HepG2 (cell line): Measurements from ENCODE around the gene GRIN3B. TPM values are rescaled to one million over a fixed set of nuclear protein-coding genes. Genes with fewer than 3 reads are reported as not detected.
A peak's percentile ranks its signal among the peaks of the same experiment; 100 is the strongest.

Experiments used
- ATAC-seq: fragments of 200-7000 bp; cut with Tn5 transposase; 3 replicates; pipeline ENCODE4 v1.9.1; 2020; ENCODE audit warnings: mild to moderate bottlenecking, moderate library complexity
- BruUV-seq: library from RNA; stranded (reverse); fragments of 400-500 nt; replicated peaks from 2 replicates; lab custom pipeline; 2021; lab: Mats Ljungman, UMichigan
- CTCF ChIA-PET: fragments of 300-600 bp; formaldehyde crosslinking; extraction: SDS; loops from one replicate; lab custom pipeline; 2021; ENCODE audit warnings: low total read pairs, inconsistent platforms, low intra/inter-chr PET ratio; lab: Yijun Ruan, JAX
- POLR2A ChIA-PET: fragments of 350-600 bp; sonication (Branson Sonifier 250); formaldehyde crosslinking; loops from one replicate; lab custom pipeline; 2020; ENCODE audit warnings: antibody characterized with exemption, inconsistent platforms; lab: Yijun Ruan, JAX
- DNase-seq: peaks from one replicate; pipeline ENCODE4 v3.0.0-alpha.2; 2015; ENCODE audit warnings: low spot score
- FAIRE-seq: peaks from 3 replicates; lab custom pipeline; 2011; peaks lifted over from hg19 to GRCh38; lab: Jason Lieb, UNC
- H2AFZ ChIP-seq: one replicate; pipeline ENCODE4 v1.6.1; 2011; ENCODE audit warnings: low read length, inconsistent platforms
- H3K27ac ChIP-seq: fragments of 300-600 bp; 3 replicates; pipeline ENCODE4 v1.8.0; 2011; ENCODE audit warnings: mixed run types, mild to moderate bottlenecking, mixed read lengths, low read length, inconsistent platforms; ENCODE audit not compliant: insufficient read depth; ENCODE audit errors: extremely low read length
- H3K27me3 ChIP-seq, 2 experiments: fragments of 200-600 bp in 1 of 2; 2 replicates in 1 of 2; 3 replicates in 1 of 2; pipeline versions ENCODE4 v1.6.0 to v1.8.0; 2011; ENCODE audit warnings: low read length in 2 of 2, mild to moderate bottlenecking in 2 of 2, moderate library complexity in 2 of 2, inconsistent platforms in 1 of 2; ENCODE audit not compliant: insufficient read depth in 2 of 2, control insufficient read depth in 1 of 2
- H3K36me3 ChIP-seq, 2 experiments: fragments of 200-600 bp in 1 of 2; replicated peaks in 1 of 2; 2 replicates in 1 of 2; 3 replicates in 1 of 2; pipeline versions ENCODE4 v1.5.1 to v1.8.0; 2011; ENCODE audit warnings: low read length in 2 of 2, inconsistent platforms in 1 of 2; ENCODE audit not compliant: insufficient read depth in 2 of 2, control insufficient read depth in 1 of 2
- H3K4me1 ChIP-seq: 2 replicates; pipeline ENCODE4 v1.5.1; 2012; ENCODE audit warnings: low read length, inconsistent platforms; ENCODE audit not compliant: insufficient read depth
- H3K4me2 ChIP-seq: 2 replicates; pipeline ENCODE4 v1.6.0; 2011; ENCODE audit warnings: low read depth, low read length, inconsistent platforms
- H3K4me3 ChIP-seq, 3 experiments: fragments of 200-600 bp in 1 of 3; sonication (generic), shearing (Covaris generic) in 1 of 3; replicated peaks in 1 of 3; 2 replicates each; pipeline ENCODE4 v1.5.1; 2011 to 2016; ENCODE audit warnings: low read length in 3 of 3, inconsistent platforms in 2 of 3, low read depth in 2 of 3, mild to moderate bottlenecking in 2 of 3, control low read depth in 1 of 3, mixed read lengths in 1 of 3; ENCODE audit not compliant: insufficient read depth in 1 of 3
- H3K79me2 ChIP-seq: one replicate; pipeline ENCODE4 v1.6.1; 2011; ENCODE audit warnings: low read length, inconsistent platforms; ENCODE audit not compliant: insufficient read depth
- H3K9ac ChIP-seq: 2 replicates; pipeline ENCODE4 v1.6.0; 2011; ENCODE audit warnings: mild to moderate bottlenecking, low read depth, low read length, inconsistent platforms; ENCODE audit not compliant: insufficient read depth
- H3K9me3 ChIP-seq: 2 replicates; pipeline ENCODE4 v1.5.1; 2012; ENCODE audit warnings: mild to moderate bottlenecking, low read length
- H4K20me1 ChIP-seq: 2 replicates; pipeline ENCODE4 v1.6.0; 2011; ENCODE audit warnings: inconsistent platforms, mild to moderate bottlenecking, low read length, moderate library complexity; ENCODE audit not compliant: insufficient read depth
- BATF2 ChIP-seq: sonication (generic); formaldehyde crosslinking; IDR thresholded peaks from 2 replicates; pipeline ENCODE4 v1.8.0; 2022; ENCODE audit warnings: mild to moderate bottlenecking, missing genetic modification reagents, moderate library complexity
- BRD4 ChIP-seq: sonication (generic); formaldehyde crosslinking; IDR thresholded peaks from 2 replicates; pipeline ENCODE4 v1.4.0; 2020; ENCODE audit warnings: missing genetic modification reagents
- CHD2 ChIP-seq: IDR thresholded peaks from 2 replicates; pipeline ENCODE4 v1.6.1; 2011; ENCODE audit warnings: low read depth, low read length, improper control_type of control experiment
- KDM5B ChIP-seq: sonication (generic); formaldehyde crosslinking; IDR thresholded peaks from 2 replicates; pipeline ENCODE4 v1.4.0; 2020; ENCODE audit warnings: missing genetic modification reagents, mild to moderate bottlenecking, borderline replicate concordance
- KMT2A ChIP-seq: sonication (generic); formaldehyde crosslinking; IDR thresholded peaks from 2 replicates; pipeline ENCODE4 v1.4.0; 2020; ENCODE audit warnings: missing genetic modification reagents
- MLLT10 ChIP-seq: sonication (generic); formaldehyde crosslinking; IDR thresholded peaks from 2 replicates; pipeline ENCODE4 v1.4.0; 2020; ENCODE audit warnings: missing genetic modification reagents
- MYC ChIP-seq: sonication (generic); formaldehyde crosslinking; IDR thresholded peaks from 2 replicates; pipeline ENCODE4 v1.9.0; 2021; ENCODE audit warnings: missing genetic modification reagents, borderline replicate concordance
- NCOA2 ChIP-seq: sonication (generic); formaldehyde crosslinking; IDR thresholded peaks from 2 replicates; pipeline ENCODE4 v1.8.0; 2022; ENCODE audit warnings: inconsistent platforms
- PAX8 ChIP-seq: sonication (generic); formaldehyde crosslinking; IDR thresholded peaks from 2 replicates; pipeline ENCODE4 v1.8.0; 2022; ENCODE audit warnings: mild to moderate bottlenecking, missing genetic modification reagents, borderline replicate concordance
- SOX6 ChIP-seq, 2 experiments: fragments of 450-650 bp in 1 of 2; sonication (generic) in 1 of 2; formaldehyde crosslinking in 1 of 2; IDR thresholded peaks; 2 replicates each; pipeline versions ENCODE4 v1.4.0 to v1.6.1; 2017 to 2020; ENCODE audit warnings: antibody characterized with exemption in 1 of 2, mild to moderate bottlenecking in 1 of 2, missing genetic modification reagents in 1 of 2
- SP1 ChIP-seq, 2 experiments: fragments of 450-650 bp in 1 of 2; sonication (generic) in 1 of 2; formaldehyde crosslinking in 1 of 2; IDR thresholded peaks; 2 replicates each; pipeline versions ENCODE4 v1.4.0 to v1.6.1; 2016 to 2020; ENCODE audit warnings: missing genetic modification reagents in 1 of 2
- TFDP1 ChIP-seq: IDR thresholded peaks from 2 replicates; pipeline ENCODE4 v1.6.1; 2016; ENCODE audit warnings: missing compliant biosample characterization, missing genetic modification reagents, borderline replicate concordance
- ZFP36 ChIP-seq: fragments of 150-350 bp; IDR thresholded peaks from 2 replicates; pipeline ENCODE4 v1.6.1; 2018; ENCODE audit warnings: borderline replicate concordance, low read length, low read depth; ENCODE audit not compliant: partially characterized antibody
- ZNF234 ChIP-seq: sonication (generic); formaldehyde crosslinking; conservative IDR thresholded peaks from 2 replicates; pipeline ENCODE4 v1.5.1; 2020; ENCODE audit warnings: mild to moderate bottlenecking, missing genetic modification reagents
- ZNF629 ChIP-seq: sonication (generic); formaldehyde crosslinking; conservative IDR thresholded peaks from 2 replicates; pipeline ENCODE4 v1.5.0; 2020; ENCODE audit warnings: missing genetic modification reagents
- ZNF749 ChIP-seq: sonication (generic); formaldehyde crosslinking; IDR thresholded peaks from 2 replicates; pipeline ENCODE4 v1.8.0; 2022; ENCODE audit warnings: mild to moderate bottlenecking, missing genetic modification reagents, moderate library complexity, borderline replicate concordance
- WGBS: methylation state at CpG from one replicate; pipeline ENCODE4 v1.1.6; 2017; ENCODE audit warnings: low lambda C conversion rate; 5-methylcytosine and 5-hydroxymethylcytosine counted together
- in situ Hi-C: cut with HindIII; loops from 2 replicates; pipeline ENCODE4 v1.10.0; 2017; ENCODE audit warnings: low pct_unique_long_range_greater_than_20kb; ENCODE audit not compliant: extremely low pct_ligation_motif_present
- intact Hi-C: fragments of 100-400 bp; cut with micrococcal nuclease; formaldehyde crosslinking; loops from one replicate; pipeline ENCODE4 v1.10.0; 2022; ENCODE audit not compliant: unreplicated experiment
- polyA plus RNA-seq, 8 experiments: library from polyadenylated mRNA; depleted of rRNA in 3 of 8; stranded (reverse) in 7 of 8; unstranded in 1 of 8; fragments of >200 nt; fragmentation: Illumina TruSeq in 4 of 8; extraction: Trizol in 4 of 8; gene quantifications; 2 replicates each; pipeline versions ENCODE4 v1.2.1 to v1.2.3, GENCODE V29; 2011 to 2016; ENCODE audit warnings: low read depth in 4 of 8, missing spikeins in 1 of 8, mixed read lengths in 1 of 8; ENCODE audit not compliant: insufficient read depth in 1 of 8
- total RNA-seq, 5 experiments: library from RNA; depleted of rRNA; stranded (reverse); fragments of >200 nt; fragmentation: Illumina TruSeq; extraction: Trizol; gene quantifications; 2 replicates each; pipeline ENCODE4 v1.2.3, GENCODE V29; 2016; ENCODE audit warnings: low read depth in 1 of 5
- TF ChIP-seq, protein P1 (sequence below): sonication (generic); formaldehyde crosslinking; IDR thresholded peaks from 2 replicates; pipeline ENCODE4 v1.9.0; 2021; ENCODE audit warnings: missing genetic modification reagents, borderline replicate concordance
- TF ChIP-seq, protein P2 (sequence below): IDR thresholded peaks from 2 replicates; pipeline ENCODE4 v1.6.1; 2016

Gene GRIN3B
- total and polyA plus RNA-seq, 2 of the 13 experiments (the other 11 are each of a cell fraction or from before 2014, with no cell fraction given) = 0.07 to 0.20 TPM

DNA sequence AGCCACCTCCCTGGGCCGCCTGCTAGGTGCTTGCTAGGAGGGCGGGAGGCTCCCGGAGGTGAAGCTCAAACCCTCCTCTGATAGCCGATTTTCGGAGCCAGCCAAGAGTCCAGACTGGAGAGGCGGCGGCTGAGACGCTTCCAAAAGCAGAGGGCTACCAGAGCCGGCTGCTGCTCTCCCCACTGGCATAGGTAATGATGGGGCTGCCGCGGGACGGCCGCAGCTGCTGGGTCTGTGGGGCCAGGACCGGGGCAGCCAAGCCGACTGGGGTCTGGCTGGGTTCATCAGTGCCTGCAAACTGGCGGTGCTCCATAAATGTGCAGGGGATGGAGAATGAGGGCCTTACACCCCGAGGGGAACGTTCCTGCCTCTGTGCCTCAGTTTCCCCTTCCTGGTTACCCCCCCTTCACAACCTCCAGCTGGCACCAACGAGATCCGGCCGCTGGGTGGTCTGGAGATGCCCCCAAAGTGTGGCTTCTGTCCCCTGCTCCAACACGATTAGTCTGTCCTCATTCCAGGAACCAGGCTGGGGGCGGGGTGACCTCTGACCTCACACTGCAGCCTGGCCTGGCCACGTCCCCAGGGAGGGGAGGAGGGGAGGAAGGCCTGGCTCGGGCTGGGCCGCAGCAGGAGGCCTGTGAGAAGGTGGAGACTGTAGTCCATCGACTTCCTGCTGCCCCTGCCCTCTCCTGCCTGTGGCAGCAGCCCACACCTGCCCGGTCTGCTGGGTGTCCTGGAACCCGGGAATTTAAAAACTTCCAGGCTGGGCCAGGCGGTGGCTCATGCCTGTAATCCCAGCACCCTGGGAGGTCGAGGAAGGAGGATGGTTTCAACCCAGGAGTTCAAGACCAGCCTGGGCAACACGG lies 19.9 kb upstream of the GRIN3B start:
- Histone ChIP-seq H3K4me2 (peak overlapping the region; percentile 98), H4K20me1 (no peaks in the 10 kb centered on the region), H3K27ac (peak overlapping the region; percentile 86), H3K9me3 (no peaks in the 10 kb centered on the region), H2AFZ (no peak overlapping the region), H3K36me3 (0 out of 5 replicates have a peak, but pooled peaks cover 0 to under 1% of the 10 kb centered on the region in 2 experiments), H3K79me2 (peaks cover 17% of the 10 kb centered on the region), H3K4me3 (peak overlapping the region; percentile 62 to 75 (median 63)), H3K27me3 (no peaks in the 10 kb centered on the region), H3K9ac (peak overlapping the region; percentile 85), H3K4me1 (peaks cover 43% of the 10 kb centered on the region)
- WGBS = 4% methylated on average over 16 of the region's 32 CpGs
- DNase-seq (peak; percentile 86), ATAC-seq (peak; percentile 76), FAIRE-seq (peak; percentile 88)
- POLR2A ChIA-PET = interaction anchor here (0.6 to 4.5 kb wide), 5 partner anchors 10 to 57 kb away, joined by 3 to 61 read pairs (median 3); no protein-coding TSS in a partner anchor
- in situ Hi-C loops (loop anchor here (5.0 to 10.0 kb wide), 3 partner anchors 58 to 216 kb away; no protein-coding TSS in a partner anchor), intact Hi-C loops (loop anchor here (1.0 kb wide), 1 partner anchor 58 kb away; no protein-coding TSS in a partner anchor)
- CTCF ChIA-PET = interaction anchor here (1.3 kb wide), 1 partner anchor 59 kb away, joined by 3 read pairs; no protein-coding TSS in a partner anchor
- TSS peak; percentile 77 for BruUV-seq
- TF ChIP-seq KDM5B (peak; percentile 90; the same call in 1 of the 2 replicates), KMT2A (CRISPR knock-in tag) (peak; percentile 68; the same call in 1 of the 2 replicates), PAX8 (CRISPR knock-in tag) (0 out of 2 replicates have a peak, but pooled peaks have one; percentile 67), ZFP36 (no peak), NCOA2 (CRISPR knock-in tag) (peak; percentile 69), BATF2 (CRISPR knock-in tag) (no peak; the same call in 1 of the 2 replicates), TFDP1 (CRISPR knock-in tag) (peak; percentile 64; the same call in 1 of the 2 replicates), MYC (CRISPR knock-in tag) (peak; percentile 92), ZNF234 (0 out of 2 replicates have a peak, but pooled peaks have one; percentile 65), ZNF749 (no peak), ZNF629 (CRISPR knock-in tag) (0 out of 2 replicates have a peak, but pooled peaks have one; percentile 31), CHD2 (peak; percentile 74), MLLT10 (no peak), SOX6 (IDR thresholded peaks at IDR 0.05) (no peak), SOX6 (CRISPR knock-in tag; IDR thresholded peaks at IDR 0.05) (peak; percentile 71), BRD4 (peak; percentile 73), SP1 (IDR thresholded peaks at IDR 0.05) (no peak), SP1 (CRISPR knock-in tag; IDR thresholded peaks at IDR 0.05) (peak; percentile 72)
- TF ChIP-seq, protein P1, sequence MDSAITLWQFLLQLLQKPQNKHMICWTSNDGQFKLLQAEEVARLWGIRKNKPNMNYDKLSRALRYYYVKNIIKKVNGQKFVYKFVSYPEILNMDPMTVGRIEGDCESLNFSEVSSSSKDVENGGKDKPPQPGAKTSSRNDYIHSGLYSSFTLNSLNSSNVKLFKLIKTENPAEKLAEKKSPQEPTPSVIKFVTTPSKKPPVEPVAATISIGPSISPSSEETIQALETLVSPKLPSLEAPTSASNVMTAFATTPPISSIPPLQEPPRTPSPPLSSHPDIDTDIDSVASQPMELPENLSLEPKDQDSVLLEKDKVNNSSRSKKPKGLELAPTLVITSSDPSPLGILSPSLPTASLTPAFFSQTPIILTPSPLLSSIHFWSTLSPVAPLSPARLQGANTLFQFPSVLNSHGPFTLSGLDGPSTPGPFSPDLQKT (CRISPR knock-in tag) = no peak
- TF ChIP-seq, protein P2, sequence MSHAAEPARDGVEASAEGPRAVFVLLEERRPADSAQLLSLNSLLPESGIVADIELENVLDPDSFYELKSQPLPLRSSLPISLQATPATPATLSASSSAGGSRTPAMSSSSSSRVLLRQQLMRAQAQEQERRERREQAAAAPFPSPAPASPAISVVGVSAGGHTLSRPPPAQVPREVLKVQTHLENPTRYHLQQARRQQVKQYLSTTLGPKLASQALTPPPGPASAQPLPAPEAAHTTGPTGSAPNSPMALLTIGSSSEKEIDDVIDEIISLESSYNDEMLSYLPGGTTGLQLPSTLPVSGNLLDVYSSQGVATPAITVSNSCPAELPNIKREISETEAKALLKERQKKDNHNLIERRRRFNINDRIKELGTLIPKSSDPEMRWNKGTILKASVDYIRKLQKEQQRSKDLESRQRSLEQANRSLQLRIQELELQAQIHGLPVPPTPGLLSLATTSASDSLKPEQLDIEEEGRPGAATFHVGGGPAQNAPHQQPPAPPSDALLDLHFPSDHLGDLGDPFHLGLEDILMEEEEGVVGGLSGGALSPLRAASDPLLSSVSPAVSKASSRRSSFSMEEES (CRISPR knock-in tag) = peak; percentile 59
